SK-N-SH (cell line): ENCODE results near the gene TRMT112. TPM values are rescaled to one million over a fixed set of nuclear protein-coding genes. Genes with fewer than 3 reads are reported as not detected.

ENCODE experiments used
- CTCF ChIA-PET: fragments of 300-600, 350-600 bp; formaldehyde crosslinking; extraction: SDS; loops from one replicate; lab custom pipeline; 2021; lab: Yijun Ruan, JAX
- POLR2A ChIA-PET: fragments of 350-600 bp; sonication (Branson Sonifier 250); formaldehyde crosslinking; extraction: SDS; loops from one replicate; lab custom pipeline; 2020; ENCODE audit warnings: antibody characterized with exemption, inconsistent platforms; lab: Yijun Ruan, JAX
- DNase-seq: peaks from one replicate; pipeline ENCODE4 v3.0.0; 2012
- H2AFZ ChIP-seq: fragments of 200-600 bp; sonication (generic); 2 replicates; pipeline ENCODE4 v1.8.1; 2016; ENCODE audit warnings: antibody characterized with exemption, mild to moderate bottlenecking, low read depth
- H3F3A ChIP-seq: fragments of 200-600 bp; sonication (generic); replicated peaks from 2 replicates; pipeline ENCODE3; 2016; ENCODE audit warnings: antibody characterized with exemption, mild to moderate bottlenecking; ENCODE audit not compliant: insufficient read depth
- H3K27ac ChIP-seq, 2 experiments: fragments of 200-500 bp in 1 of 2; fragments of 200-600 bp in 1 of 2; sonication (Bioruptor generic) in 1 of 2; sonication (generic), shearing (Covaris generic) in 1 of 2; 2 replicates each; pipeline versions ENCODE4 v1.5.1 to v1.6.1; 2014 to 2016; ENCODE audit warnings: low read depth in 2 of 2, inconsistent platforms in 1 of 2, low read length in 1 of 2, mild to moderate bottlenecking in 1 of 2, mixed read lengths in 1 of 2
- H3K27me3 ChIP-seq: fragments of 200-600 bp; sonication (generic), shearing (Covaris generic); 2 replicates; pipeline ENCODE4 v1.6.1; 2016; ENCODE audit warnings: mixed run types; ENCODE audit not compliant: insufficient read depth
- H3K36me3 ChIP-seq, 2 experiments: fragments of 200-500 bp in 1 of 2; fragments of 200-600 bp in 1 of 2; sonication (Bioruptor generic) in 1 of 2; sonication (generic) in 1 of 2; replicated peaks in 1 of 2; 2 replicates each; pipeline versions ENCODE3 to v1.5.1; 2014 to 2016; ENCODE audit warnings: low read length in 1 of 2, mild to moderate bottlenecking in 1 of 2; ENCODE audit not compliant: insufficient read depth in 2 of 2, control insufficient read depth in 1 of 2
- H3K4me1 ChIP-seq, 2 experiments: fragments of 200-500 bp in 1 of 2; fragments of 200-600 bp in 1 of 2; sonication (Bioruptor generic) in 1 of 2; sonication (generic), shearing (Covaris generic) in 1 of 2; 2 replicates each; pipeline versions ENCODE4 v1.5.1 to v1.6.1; 2014 to 2016; ENCODE audit warnings: low read depth in 1 of 2, low read length in 1 of 2, mixed run types in 1 of 2; ENCODE audit not compliant: insufficient read depth in 2 of 2, control insufficient read depth in 1 of 2
- H3K4me2 ChIP-seq: fragments of 200-600 bp; sonication (generic), shearing (Covaris generic); 2 replicates; pipeline ENCODE4 v1.6.1; 2017; ENCODE audit warnings: mixed run types
- H3K4me3 ChIP-seq, 2 experiments: fragments of 200-500 bp in 1 of 2; fragments of 200-600 bp in 1 of 2; sonication (Bioruptor generic) in 1 of 2; sonication (generic), shearing (Covaris generic) in 1 of 2; 2 replicates each; pipeline versions ENCODE4 v1.5.1 to v1.8.1; 2014 to 2016; ENCODE audit warnings: low read depth in 2 of 2, inconsistent platforms in 1 of 2, low read length in 1 of 2, mild to moderate bottlenecking in 1 of 2, mixed read lengths in 1 of 2, moderate library complexity in 1 of 2
- H3K79me2 ChIP-seq: fragments of 200-600 bp; sonication (generic); 2 replicates; pipeline ENCODE4 v1.8.1; 2017; ENCODE audit warnings: mild to moderate bottlenecking; ENCODE audit not compliant: insufficient read depth
- H3K9ac ChIP-seq: fragments of 200-600 bp; sonication (generic); 2 replicates; pipeline ENCODE4 v1.6.1; 2017; ENCODE audit warnings: mixed run types
- H3K9me2 ChIP-seq: fragments of 200-600 bp; sonication (generic); 2 replicates; pipeline ENCODE4 v1.6.1; 2017; ENCODE audit warnings: mixed run types
- H3K9me3 ChIP-seq: fragments of 200-600 bp; sonication (generic); 2 replicates; pipeline ENCODE4 v1.6.1; 2017; ENCODE audit warnings: mixed run types, mild to moderate bottlenecking, moderate library complexity
- H4K20me1 ChIP-seq: fragments of 200-600 bp; sonication (generic); 2 replicates; pipeline ENCODE4 v1.6.1; 2017; ENCODE audit warnings: mild to moderate bottlenecking, mixed run types; ENCODE audit not compliant: insufficient read depth
- CHD2 ChIP-seq: fragments of 150-350 bp; IDR thresholded peaks from 2 replicates; pipeline ENCODE4 v1.6.1; 2018; ENCODE audit warnings: low read length; ENCODE audit not compliant: partially characterized antibody
- EP300 ChIP-seq, 2 experiments: IDR thresholded peaks; 2 replicates each; pipeline versions ENCODE4 v1.4.0 to v1.6.1; 2012; ENCODE audit warnings: borderline replicate concordance in 1 of 2, low read depth in 1 of 2, low read length in 1 of 2
- EZH2phosphoT487 ChIP-seq: fragments of 200-600 bp; sonication (generic); IDR thresholded peaks from 2 replicates; pipeline ENCODE4 v1.6.1; 2017; ENCODE audit warnings: low read depth, mixed run types, mild to moderate bottlenecking, antibody characterized with exemption, moderate library complexity, borderline replicate concordance
- FOXM1 ChIP-seq: IDR thresholded peaks from 2 replicates; pipeline ENCODE4 v1.4.0; 2012; ENCODE audit warnings: low read depth, mild to moderate bottlenecking
- IRF3 ChIP-seq: fragments of 150-350 bp; IDR thresholded peaks from 2 replicates; pipeline ENCODE4 v1.6.1; 2016; ENCODE audit warnings: mild to moderate bottlenecking, low read depth, low read length
- MAX ChIP-seq: IDR thresholded peaks from 2 replicates; pipeline ENCODE4 v1.4.0; 2012; ENCODE audit warnings: low read depth
- MEF2A ChIP-seq: IDR thresholded peaks from 2 replicates; pipeline ENCODE4 v1.4.0; 2012; ENCODE audit warnings: low read depth, borderline replicate concordance
- MXI1 ChIP-seq: IDR thresholded peaks from 2 replicates; pipeline ENCODE4 v1.6.1; 2012; ENCODE audit warnings: mild to moderate bottlenecking, low read depth, low read length, improper control_type of control experiment
- NFIC ChIP-seq: IDR thresholded peaks from 2 replicates; pipeline ENCODE4 v1.4.0; 2012; ENCODE audit warnings: borderline replicate concordance
- NRF1 ChIP-seq: IDR thresholded peaks from 2 replicates; pipeline ENCODE4 v1.6.1; 2012; ENCODE audit warnings: low read depth, mild to moderate bottlenecking, low read length
- POLR2AphosphoS5 ChIP-seq: IDR thresholded peaks from 2 replicates; pipeline ENCODE4 v1.6.1; 2012; ENCODE audit warnings: low read depth, low read length
- RAD21 ChIP-seq: IDR thresholded peaks from 2 replicates; pipeline ENCODE4 v1.6.1; 2012; ENCODE audit warnings: mild to moderate bottlenecking, low read length
- RCOR1 ChIP-seq: fragments of 150-350 bp; IDR thresholded peaks from 2 replicates; pipeline ENCODE4 v1.6.1; 2017; ENCODE audit warnings: antibody characterized with exemption, low read length
- REST ChIP-seq: IDR thresholded peaks from 2 replicates; pipeline ENCODE4 v1.6.1; 2012; ENCODE audit warnings: mild to moderate bottlenecking, low read depth, low read length, moderate library complexity
- SMC3 ChIP-seq: IDR thresholded peaks from 2 replicates; pipeline ENCODE4 v1.6.1; 2012; ENCODE audit warnings: low read depth, low read length, improper control_type of control experiment
- TAF1 ChIP-seq: IDR thresholded peaks from 2 replicates; pipeline ENCODE4 v1.6.1; 2012; ENCODE audit warnings: low read depth, mild to moderate bottlenecking, low read length, moderate library complexity, borderline replicate concordance
- TCF12 ChIP-seq: IDR thresholded peaks from 2 replicates; pipeline ENCODE4 v1.4.0; 2012
- TEAD4 ChIP-seq: IDR thresholded peaks from 2 replicates; pipeline ENCODE4 v1.4.0; 2012; ENCODE audit warnings: mild to moderate bottlenecking, borderline replicate concordance; ENCODE audit not compliant: insufficient read depth
- USF1 ChIP-seq: IDR thresholded peaks from 2 replicates; pipeline ENCODE4 v1.4.0; 2012; ENCODE audit warnings: low read depth, borderline replicate concordance
- WGBS: methylation state at CpG from one replicate; pipeline ENCODE4 v1.1.6; 2017; ENCODE audit warnings: low lambda C conversion rate; 5-methylcytosine and 5-hydroxymethylcytosine counted together
- polyA plus RNA-seq, 3 experiments: library from polyadenylated mRNA; depleted of rRNA; stranded (reverse); fragments of >200 nt; gene quantifications; 2 replicates each; pipeline ENCODE4 v1.2.3, GENCODE V29; 2012

Gene TRMT112
- polyA plus RNA-seq, 1 of the 3 experiments (the other 2 are of a cell fraction): 699 TPM

- H3K9me2 ChIP-seq: no peaks in the 10 kb centered on the region
- no peaks in the 10 kb centered on the region for H4K20me1 ChIP-seq
- H3F3A ChIP-seq: peaks cover 12% of the 10 kb centered on the region
- CTCF ChIA-PET: interaction anchor here (0.6 to 6.7 kb wide), 20 partner anchors 13 to 411 kb away, joined by 3 to 196 read pairs (median 6); partner anchors contain the start of genes BAD, FERMT3, GPR137 and KCNK4
- H3K79me2 ChIP-seq: no peaks in the 10 kb centered on the region
- H3K9me3 ChIP-seq: no peaks in the 10 kb centered on the region
- H3K27me3 ChIP-seq: peaks cover 5% of the 10 kb centered on the region; the same call in 1 of the 2 replicates
- no peak within 1 kb of the TSS for H3K4me2 ChIP-seq
- no peak within 1 kb of the TSS for H3K9ac ChIP-seq
- POLR2A ChIA-PET: interaction anchor here (5.8 kb wide), 1 partner anchor 30 kb away, joined by 54 read pairs; no protein-coding TSS in a partner anchor
- no peak within 1 kb of the TSS for H3K27ac ChIP-seq
- no peak for DNase-seq
- H2AFZ ChIP-seq: no peak within 1 kb of the TSS
- H3K4me3 ChIP-seq: no peak within 1 kb of the TSS; a peak in 1 of 4 replicates
- no peak for TF ChIP-seq IRF3
- no peak for TF ChIP-seq EZH2phosphoT487
- no peak for TF ChIP-seq NFIC
- TF ChIP-seq POLR2AphosphoS5: no peak
- no peak for TF ChIP-seq MXI1
- TF ChIP-seq RAD21: no peak
- TF ChIP-seq NRF1: no peak
- TF ChIP-seq REST: no peak
- TF ChIP-seq FOXM1: no peak
- TF ChIP-seq CHD2: no peak
- TF ChIP-seq SMC3: no peak
- TF ChIP-seq MAX: no peak
- TF ChIP-seq RCOR1: no peak
- TF ChIP-seq TAF1: no peak
- TF ChIP-seq TCF12: no peak
- TF ChIP-seq MEF2A: no peak
- no peak for TF ChIP-seq EP300 (IDR thresholded peaks at IDR 0.05; ENCODE audit: borderline replicate concordance in 1 of 2, low read depth in 1 of 2, low read length in 1 of 2)
- TF ChIP-seq TEAD4: no peak
- no peak for TF ChIP-seq USF1
- TF ChIP-seq, all 33 proteins: peak for 0
- H3K4me1 ChIP-seq: peaks cover 5 to 6% of the 10 kb centered on the region in 2 experiments; a peak in 2 of 4 replicates
- no peaks in the 10 kb centered on the region for H3K36me3 ChIP-seq
- WGBS: 84% methylated on average over 41 of the region's 54 CpGs
Measured at GRCh38 chr11:64299847-64300648, 17.3 kb downstream of the TRMT112 start, which contains the start of gene CATSPERZ. Gene CATSPERZ (plus strand): TSS chr11:64300358. CDS start chr11:64300411, 53 bp downstream.
